Activated CD8-positive, alpha-beta memory T cell treated with anti-CD3 and anti-CD28 coated beads, Interleukin-2, amount 50 U/mL, for 24 hours (primary cell): Measurements from ENCODE around the gene SPEG.

Experiments
- DNase-seq: peaks from one replicate; pipeline ENCODE4 v3.0.0-alpha.2; 2020; ENCODE audit errors: extremely low read depth

The SPEG gene

GRCh38 chr2:219547621-219548020, 113.0 kb downstream of the SPEG start:
- DNase-seq, result no peak
